ENCODE results near the gene APOC4.
"Not testable (repeated sequence)": the region's sequence is repeated elsewhere in the genome, so short reads cannot be mapped to it uniquely, and the experiment has no call there.

Gene APOC4

DNA sequence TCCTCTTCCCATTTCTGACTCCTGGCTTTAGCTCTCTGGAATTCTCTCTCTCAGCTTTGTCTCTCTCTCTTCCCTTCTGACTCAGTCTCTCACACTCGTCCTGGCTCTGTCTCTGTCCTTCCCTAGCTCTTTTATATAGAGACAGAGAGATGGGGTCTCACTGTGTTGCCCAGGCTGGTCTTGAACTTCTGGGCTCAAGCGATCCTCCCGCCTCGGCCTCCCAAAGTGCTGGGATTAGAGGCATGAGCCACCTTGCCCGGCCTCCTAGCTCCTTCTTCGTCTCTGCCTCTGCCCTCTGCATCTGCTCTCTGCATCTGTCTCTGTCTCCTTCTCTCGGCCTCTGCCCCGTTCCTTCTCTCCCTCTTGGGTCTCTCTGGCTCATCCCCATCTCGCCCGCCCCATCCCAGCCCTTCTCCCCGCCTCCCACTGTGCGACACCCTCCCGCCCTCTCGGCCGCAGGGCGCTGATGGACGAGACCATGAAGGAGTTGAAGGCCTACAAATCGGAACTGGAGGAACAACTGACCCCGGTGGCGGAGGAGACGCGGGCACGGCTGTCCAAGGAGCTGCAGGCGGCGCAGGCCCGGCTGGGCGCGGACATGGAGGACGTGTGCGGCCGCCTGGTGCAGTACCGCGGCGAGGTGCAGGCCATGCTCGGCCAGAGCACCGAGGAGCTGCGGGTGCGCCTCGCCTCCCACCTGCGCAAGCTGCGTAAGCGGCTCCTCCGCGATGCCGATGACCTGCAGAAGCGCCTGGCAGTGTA, 33.8 kb upstream of the APOC4 start:
- TF ChIP-seq GATA2 (IDR thresholded peaks at IDR 0.05; ENCODE audit: low read depth, low read length) (no peak), GATA3 (IDR thresholded peaks at IDR 0.05; ENCODE audit: low read depth, low read length) (no peak)

DNA sequence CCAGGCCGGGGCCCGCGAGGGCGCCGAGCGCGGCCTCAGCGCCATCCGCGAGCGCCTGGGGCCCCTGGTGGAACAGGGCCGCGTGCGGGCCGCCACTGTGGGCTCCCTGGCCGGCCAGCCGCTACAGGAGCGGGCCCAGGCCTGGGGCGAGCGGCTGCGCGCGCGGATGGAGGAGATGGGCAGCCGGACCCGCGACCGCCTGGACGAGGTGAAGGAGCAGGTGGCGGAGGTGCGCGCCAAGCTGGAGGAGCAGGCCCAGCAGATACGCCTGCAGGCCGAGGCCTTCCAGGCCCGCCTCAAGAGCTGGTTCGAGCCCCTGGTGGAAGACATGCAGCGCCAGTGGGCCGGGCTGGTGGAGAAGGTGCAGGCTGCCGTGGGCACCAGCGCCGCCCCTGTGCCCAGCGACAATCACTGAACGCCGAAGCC, 33.2 kb upstream of the APOC4 start:
- TF ChIP-seq GATA2 (IDR thresholded peaks at IDR 0.05; ENCODE audit: low read depth, low read length), result no peak

DNA sequence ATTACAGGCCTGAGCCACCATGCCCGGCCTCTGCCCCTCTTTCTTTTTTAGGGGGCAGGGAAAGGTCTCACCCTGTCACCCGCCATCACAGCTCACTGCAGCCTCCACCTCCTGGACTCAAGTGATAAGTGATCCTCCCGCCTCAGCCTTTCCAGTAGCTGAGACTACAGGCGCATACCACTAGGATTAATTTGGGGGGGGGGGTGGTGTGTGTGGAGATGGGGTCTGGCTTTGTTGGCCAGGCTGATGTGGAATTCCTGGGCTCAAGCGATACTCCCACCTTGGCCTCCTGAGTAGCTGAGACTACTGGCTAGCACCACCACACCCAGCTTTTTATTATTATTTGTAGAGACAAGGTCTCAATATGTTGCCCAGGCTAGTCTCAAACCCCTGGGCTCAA, 32.3 kb upstream of the APOC4 start:
- no peak for TF ChIP-seq GATA2 (IDR thresholded peaks at IDR 0.05; ENCODE audit: low read depth, low read length)
- TF ChIP-seq GATA3 (IDR thresholded peaks at IDR 0.05; ENCODE audit: low read depth, low read length), result no peak

DNA sequence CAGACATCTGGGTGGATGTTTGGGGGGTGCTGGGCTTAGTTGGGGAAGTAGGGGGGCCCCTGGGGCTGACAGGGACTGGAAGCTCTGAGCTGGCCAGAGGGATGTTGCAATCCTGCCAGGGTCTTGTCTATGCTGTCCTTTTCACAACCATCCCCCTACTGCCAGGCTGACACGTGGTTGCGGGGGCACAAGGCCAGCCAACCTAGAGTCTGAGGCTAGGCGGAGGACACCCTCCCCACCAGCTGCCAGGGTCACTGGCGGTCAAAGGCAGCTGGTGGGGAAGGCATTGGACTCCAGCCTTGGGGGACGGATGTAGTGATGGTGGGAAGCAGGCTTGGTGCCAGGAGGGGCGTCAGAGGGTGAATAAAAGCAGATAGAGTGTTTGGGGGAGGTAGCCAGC, 29.2 kb upstream of the APOC4 start:
- no peak for TF ChIP-seq GATA2 (IDR thresholded peaks at IDR 0.05; ENCODE audit: low read depth, low read length)
- no peak for TF ChIP-seq GATA3 (IDR thresholded peaks at IDR 0.05; ENCODE audit: low read depth, low read length)

DNA sequence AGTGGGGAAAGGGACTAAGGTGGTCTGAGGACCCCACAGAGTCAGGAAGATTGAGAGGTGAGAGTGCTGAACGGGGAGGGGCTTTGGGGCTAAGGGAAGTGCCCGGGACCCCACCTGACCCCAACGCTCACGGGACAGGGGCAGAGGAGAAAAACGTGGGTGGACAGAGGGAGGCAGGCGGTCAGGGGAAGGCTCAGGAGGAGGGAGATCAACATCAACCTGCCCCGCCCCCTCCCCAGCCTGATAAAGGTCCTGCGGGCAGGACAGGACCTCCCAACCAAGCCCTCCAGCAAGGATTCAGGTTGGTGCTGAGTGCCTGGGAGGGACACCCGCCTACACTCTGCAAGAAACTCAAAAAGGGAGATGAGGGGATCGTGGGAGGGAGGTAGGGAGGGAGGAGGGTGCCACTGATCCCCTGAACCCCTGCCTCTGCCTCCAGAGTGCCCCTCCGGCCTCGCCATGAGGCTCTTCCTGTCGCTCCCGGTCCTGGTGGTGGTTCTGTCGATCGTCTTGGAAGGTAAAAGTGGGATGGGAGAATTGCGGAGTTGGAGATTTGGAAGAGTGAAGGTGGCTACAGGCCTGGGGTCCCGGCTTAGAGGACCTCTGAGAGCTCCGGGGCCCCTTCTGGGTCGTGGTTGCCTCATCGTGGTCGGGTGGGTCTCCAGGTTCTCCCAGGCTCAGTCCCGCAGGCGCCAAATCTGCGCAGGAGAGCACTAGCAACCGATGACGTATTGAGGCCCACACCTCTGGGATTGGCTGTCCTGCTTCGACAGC, 27.4 kb upstream of the APOC4 start, which contains the start of gene APOC1:
Gene APOC1 (plus strand): TSS at position 176 of the 774 bp plus-strand sequence. CDS start 284 bp downstream, at position 460.
- TF ChIP-seq GATA3, GATA2 (IDR thresholded peaks at IDR 0.05; ENCODE audit: low read depth, low read length): not testable (repeated sequence)

DNA sequence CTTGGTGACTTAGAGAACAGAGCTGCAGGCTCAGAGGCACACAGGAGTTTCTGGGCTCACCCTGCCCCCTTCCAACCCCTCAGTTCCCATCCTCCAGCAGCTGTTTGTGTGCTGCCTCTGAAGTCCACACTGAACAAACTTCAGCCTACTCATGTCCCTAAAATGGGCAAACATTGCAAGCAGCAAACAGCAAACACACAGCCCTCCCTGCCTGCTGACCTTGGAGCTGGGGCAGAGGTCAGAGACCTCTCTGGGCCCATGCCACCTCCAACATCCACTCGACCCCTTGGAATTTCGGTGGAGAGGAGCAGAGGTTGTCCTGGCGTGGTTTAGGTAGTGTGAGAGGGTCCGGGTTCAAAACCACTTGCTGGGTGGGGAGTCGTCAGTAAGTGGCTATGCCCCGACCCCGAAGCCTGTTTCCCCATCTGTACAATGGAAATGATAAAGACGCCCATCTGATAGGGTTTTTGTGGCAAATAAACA, 17.8 kb upstream of the APOC4 start:
- TF ChIP-seq GATA3 (IDR thresholded peaks at IDR 0.05; ENCODE audit: low read depth, low read length) (no peak), GATA2 (IDR thresholded peaks at IDR 0.05; ENCODE audit: low read depth, low read length) (no peak)

DNA sequence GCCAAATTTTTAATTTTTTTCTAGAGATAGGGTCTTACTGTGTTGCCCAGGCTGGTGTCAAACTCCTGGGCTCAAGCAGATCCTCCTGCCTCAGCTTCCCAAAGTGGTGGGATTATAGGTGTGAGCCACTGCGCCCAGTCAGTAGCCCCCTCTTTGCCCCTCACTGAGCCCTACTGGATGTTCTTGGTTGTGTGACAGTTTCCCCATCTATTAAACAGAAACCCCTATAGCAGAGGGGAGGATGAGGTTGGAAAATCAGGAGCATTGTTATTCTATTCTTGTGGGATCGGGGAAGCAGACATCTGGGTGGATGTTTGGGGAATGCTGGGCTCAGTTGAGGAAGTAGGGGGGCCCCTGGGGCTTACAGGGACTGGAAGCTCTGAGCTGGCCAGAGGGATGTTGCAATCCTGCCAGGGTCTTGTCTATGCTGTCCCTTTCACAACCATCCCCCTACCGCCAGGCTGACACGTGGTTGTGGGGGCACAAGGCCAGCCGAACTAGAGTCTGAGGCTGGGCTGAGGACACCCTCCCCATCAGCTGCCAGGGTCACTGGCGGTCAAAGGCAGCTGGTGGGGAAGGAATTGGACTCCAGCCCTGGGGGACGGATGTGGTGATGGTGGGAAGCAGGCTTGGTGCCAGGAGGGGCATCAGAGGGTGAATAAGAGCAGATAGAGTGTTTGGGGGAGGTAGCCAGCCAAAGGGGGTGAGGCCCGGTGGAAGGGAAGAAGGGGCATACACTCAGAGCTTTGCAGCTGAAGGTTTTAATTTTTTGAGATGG, 16.7 kb upstream of the APOC4 start:
- no peak for TF ChIP-seq GATA3 (IDR thresholded peaks at IDR 0.05; ENCODE audit: low read depth, low read length)
- no peak for TF ChIP-seq GATA2 (IDR thresholded peaks at IDR 0.05; ENCODE audit: low read depth, low read length)

DNA sequence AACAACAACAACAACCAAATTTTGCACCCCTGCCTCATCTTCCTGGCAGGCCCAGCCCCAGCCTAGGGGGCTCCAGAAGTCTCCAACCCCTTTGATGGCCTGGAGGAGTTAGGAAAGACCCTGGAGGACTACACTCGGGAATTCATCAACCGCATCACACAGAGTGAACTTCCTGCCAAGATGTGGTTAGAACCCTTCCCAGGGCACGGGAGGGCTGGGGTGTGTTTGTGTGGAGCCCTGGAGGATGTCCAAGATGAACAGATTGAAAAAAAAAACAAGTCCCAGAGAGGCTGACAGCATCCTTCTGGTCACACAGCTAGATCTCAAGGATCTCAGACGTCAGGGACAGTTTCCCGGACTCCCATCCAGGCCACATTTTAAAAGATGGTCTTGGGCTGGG, 14.3 kb upstream of the APOC4 start:
- no peak for TF ChIP-seq GATA3 (IDR thresholded peaks at IDR 0.05; ENCODE audit: low read depth, low read length)
- no peak for TF ChIP-seq GATA2 (IDR thresholded peaks at IDR 0.05; ENCODE audit: low read depth, low read length)

DNA sequence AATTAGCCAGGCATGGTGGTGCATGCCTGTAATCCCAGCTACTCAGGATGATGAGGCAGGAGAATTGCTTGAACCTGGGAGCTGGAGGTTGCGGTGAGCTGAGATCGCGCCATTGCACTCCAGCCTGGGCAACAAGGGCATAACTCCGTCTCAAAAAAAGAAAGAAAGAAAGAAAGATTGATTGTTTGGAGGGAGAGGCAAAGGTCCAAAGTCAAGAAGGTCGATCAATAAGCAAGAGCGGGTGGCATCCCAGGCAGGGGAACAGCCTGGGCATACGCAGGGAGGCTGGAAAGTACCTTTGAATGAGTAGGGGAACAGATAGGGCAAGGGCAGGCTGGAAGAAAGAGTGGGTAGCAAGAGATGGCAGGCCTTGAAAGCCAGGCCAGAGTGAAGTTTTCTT, 11.9 kb upstream of the APOC4 start:
- TF ChIP-seq GATA3 (IDR thresholded peaks at IDR 0.05; ENCODE audit: low read depth, low read length) (no peak), GATA2 (IDR thresholded peaks at IDR 0.05; ENCODE audit: low read depth, low read length) (no peak)

DNA sequence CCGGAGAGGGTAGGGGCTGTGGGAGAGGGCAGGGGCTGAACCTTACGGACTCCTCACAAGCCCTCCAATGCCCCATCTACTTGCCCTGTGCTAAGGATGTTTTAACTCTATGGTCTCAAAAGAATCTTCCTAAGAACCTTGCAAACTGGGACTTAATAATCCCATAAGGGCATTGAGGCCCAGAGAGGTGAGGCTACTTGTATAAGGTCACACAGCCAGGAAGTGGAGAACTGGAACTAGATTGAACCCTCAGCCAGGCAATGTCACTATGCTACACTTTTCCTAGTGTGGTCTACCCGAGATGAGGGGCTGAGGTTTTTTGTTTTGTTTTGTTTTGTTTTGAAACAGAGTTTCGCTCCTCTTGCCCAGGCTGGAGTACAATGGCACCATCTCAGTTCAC, 10.5 kb upstream of the APOC4 start:
- TF ChIP-seq GATA2 (IDR thresholded peaks at IDR 0.05; ENCODE audit: low read depth, low read length) (no peak), GATA3 (IDR thresholded peaks at IDR 0.05; ENCODE audit: low read depth, low read length) (no peak)

DNA sequence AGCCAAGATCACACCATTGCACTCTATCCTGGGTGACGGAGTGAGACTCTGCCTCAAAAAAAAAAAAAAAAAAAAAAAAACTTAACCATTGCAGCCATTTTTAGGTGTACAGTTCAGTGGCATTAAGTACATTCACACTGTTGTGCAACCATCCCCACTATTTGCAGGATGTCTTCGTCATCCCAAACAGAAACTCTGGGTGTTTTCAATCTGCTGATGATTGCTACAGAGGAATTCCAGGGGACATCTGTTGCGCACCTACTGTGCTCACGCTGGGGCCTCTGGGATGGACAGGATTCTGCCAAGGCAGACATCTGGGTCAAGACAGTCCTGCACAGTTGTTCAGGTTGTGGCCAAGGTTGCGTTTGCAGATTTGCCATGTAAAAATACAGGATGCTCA, 2.4 kb upstream of the APOC4 start:
- TF ChIP-seq GATA3 (IDR thresholded peaks at IDR 0.05; ENCODE audit: low read depth, low read length) (no peak), GATA2 (IDR thresholded peaks at IDR 0.05; ENCODE audit: low read depth, low read length) (no peak)

DNA sequence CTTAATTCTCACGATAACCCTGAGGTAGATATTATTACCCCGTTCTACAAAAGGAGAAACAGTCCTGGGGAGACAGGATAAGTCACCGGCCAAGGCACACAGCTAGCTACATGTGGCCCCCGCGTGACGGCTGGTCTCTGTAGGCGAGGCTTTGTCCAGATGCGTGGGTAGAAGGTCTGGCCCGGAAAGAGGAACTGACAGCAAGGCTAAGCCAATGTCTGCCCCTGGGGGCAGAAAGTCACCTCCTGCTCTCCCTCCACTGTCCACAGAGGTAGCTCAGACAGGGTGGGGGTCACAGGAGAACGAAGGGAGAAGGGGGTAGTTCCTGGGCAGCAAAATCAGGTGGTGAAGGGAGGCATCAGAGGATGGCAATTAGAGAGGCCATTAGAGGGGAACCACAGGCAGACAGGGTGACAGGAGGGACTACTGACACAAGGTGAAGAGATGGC, 1.8 kb downstream of the APOC4 start:
- TF ChIP-seq GATA2 (IDR thresholded peaks at IDR 0.05; ENCODE audit: low read depth, low read length), result no peak

DNA sequence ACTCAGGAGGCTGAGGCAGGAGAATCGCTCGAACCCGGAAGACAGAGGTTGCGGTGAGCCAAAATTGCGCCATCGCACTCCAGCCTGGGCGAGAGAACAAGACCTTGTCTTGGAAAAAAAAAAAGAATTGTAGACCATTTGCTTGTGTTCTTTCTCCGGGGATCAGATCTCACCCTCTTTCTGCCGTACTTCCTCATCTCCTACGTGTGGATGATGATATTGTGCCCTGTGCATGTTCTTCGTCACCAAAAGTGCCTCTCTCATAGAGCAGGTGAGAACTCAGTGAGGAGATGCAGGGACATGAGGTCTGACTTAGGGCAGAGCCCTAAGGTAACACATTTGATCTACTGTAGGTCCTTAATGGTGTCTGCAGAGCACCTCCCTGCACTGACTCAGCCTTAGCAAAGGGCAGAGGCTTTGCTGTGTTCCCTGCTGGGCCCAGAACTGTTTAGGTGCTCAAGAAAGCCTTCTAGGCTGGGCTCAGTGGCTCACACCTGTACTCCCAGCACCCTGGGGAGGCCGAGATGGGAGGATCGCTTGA, 5.1 kb downstream of the APOC4 start:
- TF ChIP-seq GATA3 (IDR thresholded peaks at IDR 0.05; ENCODE audit: low read depth, low read length) (no peak), GATA2 (IDR thresholded peaks at IDR 0.05; ENCODE audit: low read depth, low read length) (no peak)

DNA sequence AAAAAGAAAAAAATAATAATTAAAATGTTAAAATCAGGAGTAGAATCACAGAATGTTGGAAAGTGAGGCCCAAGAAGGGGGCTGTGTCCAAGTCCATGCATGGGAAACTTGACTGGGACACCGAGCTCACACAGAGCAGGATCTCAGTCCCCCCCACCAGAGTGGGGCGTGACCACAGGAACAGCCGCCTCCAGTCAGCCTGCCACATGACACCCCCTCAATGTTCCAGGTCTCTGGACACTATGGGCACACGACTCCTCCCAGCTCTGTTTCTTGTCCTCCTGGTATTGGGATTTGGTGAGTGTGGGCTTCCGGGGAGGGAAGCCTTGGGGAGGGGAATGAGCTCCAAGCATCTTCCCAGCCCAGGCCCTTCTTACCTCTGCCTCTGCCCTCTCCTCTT, 6.2 kb downstream of the APOC4 start:
- TF ChIP-seq GATA2 (IDR thresholded peaks at IDR 0.05; ENCODE audit: low read depth, low read length), result no peak
- no peak for TF ChIP-seq GATA3 (IDR thresholded peaks at IDR 0.05; ENCODE audit: low read depth, low read length)

Data from SH-SY5Y (cell line).